Lung (tissue), 12 donors: ENCODE results near the gene C3orf22. TPM values are rescaled to one million over a fixed set of nuclear protein-coding genes. Genes with fewer than 3 reads are reported as not detected.

Experiments
- ATAC-seq: fragments of 200-7000 bp; cut with Tn5 transposase; one replicate; pipeline ENCODE4 v1.9.1; 2020; ENCODE audit warnings: moderate number of reproducible peaks; ENCODE audit not compliant: insufficient read depth, low FRiP score
- DNase-seq, 3 donors: peaks; one replicate each; pipeline ENCODE4 v3.0.0-alpha.2; 2013 to 2017
- H3K27ac ChIP-seq, 2 donors: one replicate each; pipeline ENCODE4 v1.5.1; 2013; ENCODE audit warnings: mild to moderate bottlenecking in 2 of 2, moderate library complexity in 2 of 2, control low read depth in 1 of 2, inconsistent platforms in 1 of 2, low read depth in 1 of 2, low read length in 1 of 2
- H3K27me3 ChIP-seq, 3 donors: one replicate each; pipeline ENCODE4 v1.5.1; 2013; ENCODE audit warnings: low read length in 2 of 3; ENCODE audit not compliant: control insufficient read depth in 3 of 3, insufficient read depth in 3 of 3
- H3K36me3 ChIP-seq, 4 donors: one replicate each; pipeline ENCODE4 v1.5.1; 2013; ENCODE audit warnings: low read length in 4 of 4, mild to moderate bottlenecking in 1 of 4, moderate library complexity in 1 of 4; ENCODE audit not compliant: control insufficient read depth in 4 of 4, insufficient read depth in 4 of 4
- H3K4me1 ChIP-seq, 5 donors: one replicate each; pipeline ENCODE4 v1.5.1; 2013; ENCODE audit warnings: low read length in 5 of 5, mild to moderate bottlenecking in 2 of 5, moderate library complexity in 1 of 5; ENCODE audit not compliant: control insufficient read depth in 5 of 5, insufficient read depth in 5 of 5
- H3K4me3 ChIP-seq: one replicate; pipeline ENCODE4 v1.5.1; 2013; ENCODE audit warnings: mild to moderate bottlenecking, control low read depth, moderate library complexity
- H3K9ac ChIP-seq, 2 donors: one replicate each; pipeline ENCODE4 v1.5.1; 2013; ENCODE audit warnings: low read length in 2 of 2, control low read depth in 1 of 2; ENCODE audit not compliant: insufficient read depth in 1 of 2
- H3K9me3 ChIP-seq, 4 donors: one replicate each; pipeline ENCODE4 v1.5.1; 2013; ENCODE audit warnings: low read length in 3 of 4, mild to moderate bottlenecking in 1 of 4, moderate library complexity in 1 of 4; ENCODE audit not compliant: control insufficient read depth in 4 of 4, insufficient read depth in 3 of 4
- CTCF ChIP-seq: IDR thresholded peaks from 2 replicates; pipeline ENCODE4 v1.5.1; 2012; ENCODE audit warnings: mild to moderate bottlenecking; ENCODE audit errors: control extremely low read depth, extremely low read depth
- WGBS, 2 donors: extraction: QIAGEN DNeasy Blood & Tissue Kit; methylation state at CpG; one replicate each; pipeline ENCODE4 v1.1.7; 2013; 5-methylcytosine and 5-hydroxymethylcytosine counted together
- polyA plus RNA-seq, 2 donors: library from polyadenylated mRNA; stranded (reverse); fragments of 200-250 nt; gene quantifications; one replicate each; pipeline ENCODE4 v1.2.1, GENCODE V29; 2013
- total RNA-seq, 2 donors: library from RNA; depleted of rRNA in 1 of 2; stranded (reverse); fragments of >200 nt in 1 of 2; gene quantifications; one replicate each; pipeline ENCODE4 v1.2.1, GENCODE V29; 2014 to 2021
- donor health status: control.
- donor health status: control.
- donor health status: Bipolar disorder and iron deficiency.
- donor health status: healthy.
- donor health status: DM: yes; HTN: yes; CAD: no.

C3orf22 gene
- total and polyA plus RNA-seq, 4 donors = 0.28 TPM; not detected in 3

- H3K9me3 ChIP-seq = no peaks in the 10 kb centered on the region
- TF ChIP-seq CTCF = no peak
- 75 to 76% methylated on average over 2 of the region's 2 CpGs for WGBS, 2 donors
- DNase-seq (no peak), ATAC-seq (no peak)
- H3K9ac ChIP-seq = no peak overlapping the region
- no peak overlapping the region for H3K27ac ChIP-seq
- H3K36me3 ChIP-seq = no peaks in the 10 kb centered on the region
- no peaks in the 10 kb centered on the region for H3K27me3 ChIP-seq
- H3K4me3 ChIP-seq = no peak overlapping the region
- H3K4me1 ChIP-seq = no peaks in the 10 kb centered on the region
Measured at GRCh38 chr3:126562737-126563276, 4.1 kb upstream of the C3orf22 start.

GRCh38 chr3:126557761-126558160, 971 bp downstream of the C3orf22 start:
- TF ChIP-seq CTCF = no peak
- H3K36me3 ChIP-seq = no peaks in the 10 kb centered on the region
- DNase-seq = peak in 1 of 3 donors; percentile 2
- H3K4me1 ChIP-seq = no peaks in the 10 kb centered on the region
- H3K9me3 ChIP-seq = peaks cover 0 to 6% (median 0%) of the 10 kb centered on the region in 4 donors
- H3K4me3 ChIP-seq = no peak overlapping the region
- no peak overlapping the region for H3K27ac ChIP-seq
- no peak for ATAC-seq
- no peaks in the 10 kb centered on the region for H3K27me3 ChIP-seq
- WGBS, 2 donors = 70 to 85% methylated on average over 6 of the region's 6 CpGs
- no peak overlapping the region for H3K9ac ChIP-seq

- no peaks in the 10 kb centered on the region for H3K4me1 ChIP-seq
- H3K9me3 ChIP-seq = peaks cover 0 to 6% (median 0%) of the 10 kb centered on the region in 4 donors
- no peak overlapping the region for H3K27ac ChIP-seq
- H3K9ac ChIP-seq = no peak overlapping the region
- 95 to 98% methylated on average over 11 of the region's 11 CpGs for WGBS, 2 donors
- DNase-seq (no peak), ATAC-seq (no peak)
- no peaks in the 10 kb centered on the region for H3K36me3 ChIP-seq
- no peak for TF ChIP-seq CTCF
- no peak overlapping the region for H3K4me3 ChIP-seq
- H3K27me3 ChIP-seq = no peaks in the 10 kb centered on the region
Measured at GRCh38 chr3:126557415-126557745, 1.4 kb downstream of the C3orf22 start.
